Measurements from ENCODE around the gene GYPC.

GRCh38 chr2:126635736-126636135 is 20.2 kb upstream of the GYPC start:
- no peak for TF ChIP-seq CTCF (optimal IDR thresholded peaks at IDR 0.05 in 1 of 3, IDR thresholded peaks at IDR 0.05 in 1 of 3, conservative IDR thresholded peaks at IDR 0.05 in 1 of 3; ENCODE audit: extremely low read depth in 1 of 3, insufficient read depth in 2 of 3, low read length in 3 of 3)
- TF ChIP-seq EZH2 (IDR thresholded peaks at IDR 0.05; ENCODE audit: low read length), result no peak

Measured in keratinocyte (primary cell).